ENCODE data around the gene GTF2A2. TPM values are rescaled to one million over a fixed set of nuclear protein-coding genes. Genes with fewer than 3 reads are reported as not detected.

GTF2A2 gene
- total RNA-seq (2021) = 120 to 130 TPM (median 129 TPM) in 3 replicates
- Bru-seq, nascent RNA = percentile 89 among the genes with signal in this experiment
- long read RNA-seq, experiment 1, transcript GTF2A2-202 (5 exons, 1,582 nt) = major isoform, 97 of 118 reads
- long read RNA-seq, experiment 1, partial matches to known transcripts = 2 of 118 reads
- long read RNA-seq, experiment 1, other reads (novel, unspliced or antisense) = 9 of 118 reads
- long read RNA-seq, experiment 2, transcript GTF2A2-202 (5 exons, 1,582 nt) = major isoform, 80 of 103 reads
- long read RNA-seq, experiment 2, partial matches to known transcripts = 5 of 103 reads
- long read RNA-seq, experiment 2, other reads (novel, unspliced or antisense) = 12 of 103 reads
- long read RNA-seq, experiment 3, transcript GTF2A2-202 (5 exons, 1,582 nt) = major isoform, 75 of 90 reads
- long read RNA-seq, experiment 3, partial matches to known transcripts = 2 of 90 reads
- long read RNA-seq, experiment 3, other reads (novel, unspliced or antisense) = 7 of 90 reads

DNA sequence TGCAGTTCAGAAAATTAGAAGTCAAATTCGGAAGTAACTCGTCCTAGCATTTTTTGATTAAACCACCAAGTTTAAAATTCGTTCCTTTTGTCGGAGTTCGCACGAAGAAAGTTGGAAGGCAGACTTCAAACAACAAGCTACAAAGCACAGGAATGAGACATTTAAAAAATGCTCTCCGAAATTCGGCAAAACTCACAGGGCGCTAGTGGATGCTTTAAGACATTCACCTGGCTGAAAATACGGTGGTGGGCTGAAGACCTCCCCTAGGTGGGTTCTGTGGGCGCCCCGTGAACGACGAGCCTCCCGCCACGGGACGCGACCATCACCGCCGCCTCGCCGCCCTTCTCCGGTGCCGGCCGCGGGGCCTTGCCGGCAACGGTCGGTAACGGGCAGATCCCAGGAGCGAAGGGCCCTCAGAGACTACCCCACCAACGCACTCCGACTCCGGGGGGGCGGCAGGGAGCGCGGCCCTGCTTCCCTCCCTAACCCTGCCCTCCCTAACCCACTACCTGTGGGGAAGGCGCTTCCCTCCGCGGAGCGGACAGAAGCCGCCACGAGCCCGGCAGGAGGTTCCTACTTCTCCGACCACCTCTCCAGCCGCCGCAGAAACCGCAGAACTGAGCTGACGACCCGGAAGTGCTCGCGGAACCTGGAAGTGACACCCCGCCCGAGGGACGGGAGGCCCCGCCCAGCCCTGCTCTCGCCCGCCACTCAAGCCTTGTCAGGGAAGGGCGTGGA is at the start of gene GTF2A2:
Gene GTF2A2, minus strand, starts transcription at position 619 of the 738 bp plus-strand sequence. CDS start 5,238 bp downstream, outside the sequence.
- H3K9me3 Mint-ChIP-seq = 0 out of 2 replicates have a peak, but pooled peaks cover 3% of the 10 kb centered on the region
- DNase-seq (ENCODE audit: low spot score) = peak; percentile 95
- no peak within 1 kb of the TSS for H3K4me3 Mint-ChIP-seq
- ChIA-PET POLR2A (interaction anchor here (0.8 to 1.7 kb wide), 4 partner anchors 8 to 347 kb away, joined by 3 to 9 read pairs (median 5); partner anchors contain the start of genes BNIP2 and FOXB1), CTCF (interaction anchor here (0.9 to 2.0 kb wide), 4 partner anchors 22 to 128 kb away, joined by 3 to 13 read pairs (median 10); no protein-coding TSS in a partner anchor)
- no peaks in the 10 kb centered on the region for H3K4me1 Mint-ChIP-seq
- H3K36me3 Mint-ChIP-seq = peaks cover 23% of the 10 kb centered on the region
- peak within 1 kb of the TSS; percentile 64 for H3K27ac Mint-ChIP-seq
- no peaks in the 10 kb centered on the region for H3K27me3 Mint-ChIP-seq (ENCODE audit: low read depth)
- peak; percentile 100 for ATAC-seq
- TF ChIP-seq, protein P1, sequence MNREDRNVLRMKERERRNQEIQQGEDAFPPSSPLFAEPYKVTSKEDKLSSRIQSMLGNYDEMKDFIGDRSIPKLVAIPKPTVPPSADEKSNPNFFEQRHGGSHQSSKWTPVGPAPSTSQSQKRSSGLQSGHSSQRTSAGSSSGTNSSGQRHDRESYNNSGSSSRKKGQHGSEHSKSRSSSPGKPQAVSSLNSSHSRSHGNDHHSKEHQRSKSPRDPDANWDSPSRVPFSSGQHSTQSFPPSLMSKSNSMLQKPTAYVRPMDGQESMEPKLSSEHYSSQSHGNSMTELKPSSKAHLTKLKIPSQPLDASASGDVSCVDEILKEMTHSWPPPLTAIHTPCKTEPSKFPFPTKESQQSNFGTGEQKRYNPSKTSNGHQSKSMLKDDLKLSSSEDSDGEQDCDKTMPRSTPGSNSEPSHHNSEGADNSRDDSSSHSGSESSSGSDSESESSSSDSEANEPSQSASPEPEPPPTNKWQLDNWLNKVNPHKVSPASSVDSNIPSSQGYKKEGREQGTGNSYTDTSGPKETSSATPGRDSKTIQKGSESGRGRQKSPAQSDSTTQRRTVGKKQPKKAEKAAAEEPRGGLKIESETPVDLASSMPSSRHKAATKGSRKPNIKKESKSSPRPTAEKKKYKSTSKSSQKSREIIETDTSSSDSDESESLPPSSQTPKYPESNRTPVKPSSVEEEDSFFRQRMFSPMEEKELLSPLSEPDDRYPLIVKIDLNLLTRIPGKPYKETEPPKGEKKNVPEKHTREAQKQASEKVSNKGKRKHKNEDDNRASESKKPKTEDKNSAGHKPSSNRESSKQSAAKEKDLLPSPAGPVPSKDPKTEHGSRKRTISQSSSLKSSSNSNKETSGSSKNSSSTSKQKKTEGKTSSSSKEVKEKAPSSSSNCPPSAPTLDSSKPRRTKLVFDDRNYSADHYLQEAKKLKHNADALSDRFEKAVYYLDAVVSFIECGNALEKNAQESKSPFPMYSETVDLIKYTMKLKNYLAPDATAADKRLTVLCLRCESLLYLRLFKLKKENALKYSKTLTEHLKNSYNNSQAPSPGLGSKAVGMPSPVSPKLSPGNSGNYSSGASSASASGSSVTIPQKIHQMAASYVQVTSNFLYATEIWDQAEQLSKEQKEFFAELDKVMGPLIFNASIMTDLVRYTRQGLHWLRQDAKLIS (CRISPR knock-in tag; IDR thresholded peaks at IDR 0.05; ENCODE audit: borderline replicate concordance) = no peak
- TF ChIP-seq, protein P2, sequence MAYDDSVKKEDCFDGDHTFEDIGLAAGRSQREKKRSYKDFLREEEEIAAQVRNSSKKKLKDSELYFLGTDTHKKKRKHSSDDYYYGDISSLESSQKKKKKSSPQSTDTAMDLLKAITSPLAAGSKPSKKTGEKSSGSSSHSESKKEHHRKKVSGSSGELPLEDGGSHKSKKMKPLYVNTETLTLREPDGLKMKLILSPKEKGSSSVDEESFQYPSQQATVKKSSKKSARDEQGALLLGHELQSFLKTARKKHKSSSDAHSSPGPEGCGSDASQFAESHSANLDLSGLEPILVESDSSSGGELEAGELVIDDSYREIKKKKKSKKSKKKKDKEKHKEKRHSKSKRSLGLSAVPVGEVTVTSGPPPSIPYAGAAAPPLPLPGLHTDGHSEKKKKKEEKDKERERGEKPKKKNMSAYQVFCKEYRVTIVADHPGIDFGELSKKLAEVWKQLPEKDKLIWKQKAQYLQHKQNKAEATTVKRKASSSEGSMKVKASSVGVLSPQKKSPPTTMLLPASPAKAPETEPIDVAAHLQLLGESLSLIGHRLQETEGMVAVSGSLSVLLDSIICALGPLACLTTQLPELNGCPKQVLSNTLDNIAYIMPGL (CRISPR knock-in tag; IDR thresholded peaks at IDR 0.05) = 0 out of 2 replicates have a peak, but pooled peaks have one; percentile 52
- 0 out of 2 replicates have a peak, but pooled peaks have one; percentile 19 for TF ChIP-seq GABPB1 (CRISPR knock-in tag; IDR thresholded peaks at IDR 0.05)
- TF ChIP-seq NR2C2 (CRISPR knock-in tag; IDR thresholded peaks at IDR 0.05) = peak; percentile 88
- TF ChIP-seq, protein P3, sequence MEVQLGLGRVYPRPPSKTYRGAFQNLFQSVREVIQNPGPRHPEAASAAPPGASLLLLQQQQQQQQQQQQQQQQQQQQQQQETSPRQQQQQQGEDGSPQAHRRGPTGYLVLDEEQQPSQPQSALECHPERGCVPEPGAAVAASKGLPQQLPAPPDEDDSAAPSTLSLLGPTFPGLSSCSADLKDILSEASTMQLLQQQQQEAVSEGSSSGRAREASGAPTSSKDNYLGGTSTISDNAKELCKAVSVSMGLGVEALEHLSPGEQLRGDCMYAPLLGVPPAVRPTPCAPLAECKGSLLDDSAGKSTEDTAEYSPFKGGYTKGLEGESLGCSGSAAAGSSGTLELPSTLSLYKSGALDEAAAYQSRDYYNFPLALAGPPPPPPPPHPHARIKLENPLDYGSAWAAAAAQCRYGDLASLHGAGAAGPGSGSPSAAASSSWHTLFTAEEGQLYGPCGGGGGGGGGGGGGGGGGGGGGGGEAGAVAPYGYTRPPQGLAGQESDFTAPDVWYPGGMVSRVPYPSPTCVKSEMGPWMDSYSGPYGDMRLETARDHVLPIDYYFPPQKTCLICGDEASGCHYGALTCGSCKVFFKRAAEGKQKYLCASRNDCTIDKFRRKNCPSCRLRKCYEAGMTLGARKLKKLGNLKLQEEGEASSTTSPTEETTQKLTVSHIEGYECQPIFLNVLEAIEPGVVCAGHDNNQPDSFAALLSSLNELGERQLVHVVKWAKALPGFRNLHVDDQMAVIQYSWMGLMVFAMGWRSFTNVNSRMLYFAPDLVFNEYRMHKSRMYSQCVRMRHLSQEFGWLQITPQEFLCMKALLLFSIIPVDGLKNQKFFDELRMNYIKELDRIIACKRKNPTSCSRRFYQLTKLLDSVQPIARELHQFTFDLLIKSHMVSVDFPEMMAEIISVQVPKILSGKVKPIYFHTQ (CRISPR knock-in tag; IDR thresholded peaks at IDR 0.05) = no peak
- TF ChIP-seq E2F5 (CRISPR knock-in tag; IDR thresholded peaks at IDR 0.05) = peak; percentile 54; the same call in 1 of the 2 replicates
- TF ChIP-seq CREM (CRISPR knock-in tag; IDR thresholded peaks at IDR 0.05) = peak; percentile 38; the same call in 1 of the 2 replicates
- TF ChIP-seq MAX (CRISPR knock-in tag; IDR thresholded peaks at IDR 0.05) = peak; percentile 73
- TF ChIP-seq ZNF263 (CRISPR knock-in tag; IDR thresholded peaks at IDR 0.05; ENCODE audit: low read depth) = no peak
- peak; percentile 82 for TF ChIP-seq SP1 (CRISPR knock-in tag; conservative IDR thresholded peaks at IDR 0.05)
- no peak; the same call in 1 of the 2 replicates for TF ChIP-seq OVOL2 (CRISPR knock-in tag; IDR thresholded peaks at IDR 0.05; ENCODE audit: borderline replicate concordance)
- TF ChIP-seq, protein P4, sequence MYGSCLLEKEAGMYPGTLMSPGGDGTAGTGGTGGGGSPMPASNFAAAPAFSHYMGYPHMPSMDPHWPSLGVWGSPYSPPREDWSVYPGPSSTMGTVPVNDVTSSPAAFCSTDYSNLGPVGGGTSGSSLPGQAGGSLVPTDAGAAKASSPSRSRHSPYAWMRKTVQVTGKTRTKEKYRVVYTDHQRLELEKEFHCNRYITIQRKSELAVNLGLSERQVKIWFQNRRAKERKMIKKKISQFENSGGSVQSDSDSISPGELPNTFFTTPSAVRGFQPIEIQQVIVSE (CRISPR knock-in tag; IDR thresholded peaks at IDR 0.05; ENCODE audit: borderline replicate concordance) = no peak
- peak; percentile 65; the same call in 1 of the 2 replicates for TF ChIP-seq ZNF232 (CRISPR knock-in tag; IDR thresholded peaks at IDR 0.05)
- TF ChIP-seq ESRRA (CRISPR knock-in tag; IDR thresholded peaks at IDR 0.05; ENCODE audit: borderline replicate concordance) = 0 out of 2 replicates have a peak, but pooled peaks have one; percentile 41
- peak; percentile 59; the same call in 1 of the 2 replicates for TF ChIP-seq ZNF219 (CRISPR knock-in tag; IDR thresholded peaks at IDR 0.05; ENCODE audit: borderline replicate concordance)
- no peak for TF ChIP-seq ZNF671 (CRISPR knock-in tag; IDR thresholded peaks at IDR 0.05)
- 0 out of 2 replicates have a peak, but pooled peaks have one; percentile 38 for TF ChIP-seq ERG (CRISPR knock-in tag; IDR thresholded peaks at IDR 0.05)
- TF ChIP-seq, protein P5, sequence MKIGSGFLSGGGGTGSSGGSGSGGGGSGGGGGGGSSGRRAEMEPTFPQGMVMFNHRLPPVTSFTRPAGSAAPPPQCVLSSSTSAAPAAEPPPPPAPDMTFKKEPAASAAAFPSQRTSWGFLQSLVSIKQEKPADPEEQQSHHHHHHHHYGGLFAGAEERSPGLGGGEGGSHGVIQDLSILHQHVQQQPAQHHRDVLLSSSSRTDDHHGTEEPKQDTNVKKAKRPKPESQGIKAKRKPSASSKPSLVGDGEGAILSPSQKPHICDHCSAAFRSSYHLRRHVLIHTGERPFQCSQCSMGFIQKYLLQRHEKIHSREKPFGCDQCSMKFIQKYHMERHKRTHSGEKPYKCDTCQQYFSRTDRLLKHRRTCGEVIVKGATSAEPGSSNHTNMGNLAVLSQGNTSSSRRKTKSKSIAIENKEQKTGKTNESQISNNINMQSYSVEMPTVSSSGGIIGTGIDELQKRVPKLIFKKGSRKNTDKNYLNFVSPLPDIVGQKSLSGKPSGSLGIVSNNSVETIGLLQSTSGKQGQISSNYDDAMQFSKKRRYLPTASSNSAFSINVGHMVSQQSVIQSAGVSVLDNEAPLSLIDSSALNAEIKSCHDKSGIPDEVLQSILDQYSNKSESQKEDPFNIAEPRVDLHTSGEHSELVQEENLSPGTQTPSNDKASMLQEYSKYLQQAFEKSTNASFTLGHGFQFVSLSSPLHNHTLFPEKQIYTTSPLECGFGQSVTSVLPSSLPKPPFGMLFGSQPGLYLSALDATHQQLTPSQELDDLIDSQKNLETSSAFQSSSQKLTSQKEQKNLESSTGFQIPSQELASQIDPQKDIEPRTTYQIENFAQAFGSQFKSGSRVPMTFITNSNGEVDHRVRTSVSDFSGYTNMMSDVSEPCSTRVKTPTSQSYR (CRISPR knock-in tag; IDR thresholded peaks at IDR 0.05) = no peak
- peak; percentile 75 for TF ChIP-seq TEAD1 (CRISPR knock-in tag; IDR thresholded peaks at IDR 0.05)

Data from WTC11 (cell line).